H9 (cell line): Measurements from ENCODE around the gene SPNS3. TPM values are rescaled to one million over a fixed set of nuclear protein-coding genes. Genes with fewer than 3 reads are reported as not detected.

Experiments used
- DNase-seq: peaks from one replicate; pipeline ENCODE4 v3.0.0-alpha.2; 2017
- H2AFZ ChIP-seq: one replicate; pipeline ENCODE4 v1.6.1; 2013; ENCODE audit warnings: mild to moderate bottlenecking, low read length, control low read depth, moderate library complexity
- H2AK5ac ChIP-seq: 2 replicates; pipeline ENCODE4 v1.6.1; 2013; ENCODE audit warnings: low read length, control low read depth, mixed read lengths; ENCODE audit not compliant: insufficient read length
- H2BK120ac ChIP-seq: one replicate; pipeline ENCODE4 v1.6.1; 2013; ENCODE audit warnings: low read depth, mild to moderate bottlenecking, low read length, control low read depth, inconsistent platforms; ENCODE audit not compliant: poor library complexity, severe bottlenecking
- H2BK12ac ChIP-seq: 2 replicates; pipeline ENCODE4 v1.6.1; 2013; ENCODE audit warnings: low read length, control low read depth, mixed read lengths, low read depth; ENCODE audit not compliant: insufficient read length
- H2BK15ac ChIP-seq: 2 replicates; pipeline ENCODE4 v1.6.1; 2013; ENCODE audit warnings: low read depth, low read length, control low read depth
- H2BK20ac ChIP-seq: one replicate; pipeline ENCODE4 v1.6.1; 2013; ENCODE audit warnings: low read depth, mild to moderate bottlenecking, low read length, control low read depth, inconsistent platforms; ENCODE audit not compliant: poor library complexity, severe bottlenecking
- H2BK5ac ChIP-seq: 2 replicates; pipeline ENCODE4 v1.6.1; 2013; ENCODE audit warnings: low read length, control low read depth, mixed read lengths; ENCODE audit not compliant: insufficient read length
- H3K14ac ChIP-seq: 2 replicates; pipeline ENCODE4 v1.6.1; 2013; ENCODE audit warnings: low read length, control low read depth; ENCODE audit not compliant: insufficient read depth
- H3K18ac ChIP-seq: 2 replicates; pipeline ENCODE4 v1.6.1; 2013; ENCODE audit warnings: low read depth, mild to moderate bottlenecking, mixed read lengths, low read length, control low read depth; ENCODE audit not compliant: insufficient read length
- H3K23ac ChIP-seq: 2 replicates; pipeline ENCODE4 v1.6.1; 2013; ENCODE audit warnings: low read length, control low read depth, mixed read lengths, low read depth; ENCODE audit not compliant: insufficient read length
- H3K23me2 ChIP-seq: 2 replicates; pipeline ENCODE4 v1.6.1; 2013; ENCODE audit warnings: low read depth, mild to moderate bottlenecking, mixed read lengths, low read length, control low read depth; ENCODE audit not compliant: insufficient read length, poor library complexity, severe bottlenecking
- H3K27ac ChIP-seq: 2 replicates; pipeline ENCODE4 v1.5.1; 2013; ENCODE audit warnings: low read length, control low read depth, mixed read lengths, low read depth; ENCODE audit not compliant: insufficient read length
- H3K27me3 ChIP-seq: 2 replicates; pipeline ENCODE4 v1.6.1; 2013; ENCODE audit warnings: low read length, control low read depth, inconsistent platforms; ENCODE audit not compliant: insufficient read depth
- H3K4ac ChIP-seq: 2 replicates; pipeline ENCODE4 v1.6.1; 2013; ENCODE audit warnings: low read depth, mild to moderate bottlenecking, control low read depth, inconsistent platforms, low read length, moderate library complexity
- H3K4me1 ChIP-seq: 2 replicates; pipeline ENCODE4 v1.6.1; 2013; ENCODE audit warnings: low read length, control low read depth, inconsistent platforms; ENCODE audit not compliant: insufficient read depth
- H3K4me2 ChIP-seq: 2 replicates; pipeline ENCODE4 v1.6.1; 2013; ENCODE audit warnings: low read length, control low read depth, mixed read lengths; ENCODE audit not compliant: insufficient read length, insufficient read depth
- H3K56ac ChIP-seq: 2 replicates; pipeline ENCODE4 v1.6.1; 2013; ENCODE audit warnings: low read depth, mild to moderate bottlenecking, mixed read lengths, low read length, control low read depth; ENCODE audit not compliant: insufficient read length
- H3K79me1 ChIP-seq: 2 replicates; pipeline ENCODE4 v1.6.1; 2013; ENCODE audit warnings: low read depth, mild to moderate bottlenecking, moderate library complexity, low read length, control low read depth, inconsistent platforms; ENCODE audit not compliant: insufficient read depth, poor library complexity, severe bottlenecking
- H3K79me2 ChIP-seq: 2 replicates; pipeline ENCODE4 v1.6.1; 2013; ENCODE audit warnings: low read length, control low read depth, inconsistent platforms; ENCODE audit not compliant: insufficient read depth
- H3K9ac ChIP-seq: 2 replicates; pipeline ENCODE4 v1.6.1; 2013; ENCODE audit warnings: low read length, control low read depth, mixed read lengths; ENCODE audit not compliant: insufficient read length; ENCODE audit errors: extremely low read depth
- H3K9me3 ChIP-seq: one replicate; pipeline ENCODE4 v1.6.1; 2013; ENCODE audit warnings: low read depth, low read length, inconsistent platforms; ENCODE audit not compliant: control insufficient read depth
- H3T11ph ChIP-seq: one replicate; pipeline ENCODE4 v1.6.1; 2013; ENCODE audit warnings: mild to moderate bottlenecking, low read length, control low read depth, inconsistent platforms
- H4K20me1 ChIP-seq: one replicate; pipeline ENCODE4 v1.6.1; 2013; ENCODE audit not compliant: control insufficient read depth, insufficient read length, insufficient read depth
- H4K5ac ChIP-seq: 2 replicates; pipeline ENCODE4 v1.6.1; 2013; ENCODE audit warnings: low read depth, mild to moderate bottlenecking, mixed read lengths, low read length, control low read depth; ENCODE audit not compliant: insufficient read length
- H4K8ac ChIP-seq: replicated peaks from 2 replicates; pipeline ENCODE4 v1.6.1; 2013; ENCODE audit warnings: low read length, control low read depth, mixed read lengths, low read depth; ENCODE audit not compliant: insufficient read length
- H4K91ac ChIP-seq: 2 replicates; pipeline ENCODE4 v1.6.1; 2013; ENCODE audit warnings: low read depth, mild to moderate bottlenecking, moderate library complexity, mixed read lengths, low read length, control low read depth; ENCODE audit not compliant: insufficient read length
- H3K27ac Mint-ChIP-seq, 3 experiments: 2 replicates in 2 of 3; 3 replicates in 1 of 3; pipeline ENCODE4 v1.8.0; 2020 to 2021; ENCODE audit warnings: mixed read lengths in 3 of 3, mild to moderate bottlenecking in 1 of 3, moderate library complexity in 1 of 3
- H3K27me3 Mint-ChIP-seq: 2 replicates; pipeline ENCODE4 v1.8.0; 2021; ENCODE audit warnings: low read depth, mild to moderate bottlenecking, moderate library complexity, mixed read lengths
- H3K36me3 Mint-ChIP-seq, 3 experiments: 2 replicates in 2 of 3; 3 replicates in 1 of 3; pipeline ENCODE4 v1.8.0; 2020 to 2021; ENCODE audit warnings: low read depth in 3 of 3, mixed read lengths in 3 of 3; ENCODE audit not compliant: insufficient read depth in 1 of 3
- H3K4me1 Mint-ChIP-seq, 2 experiments: 2 replicates each; pipeline ENCODE4 v1.8.0; 2020; ENCODE audit warnings: mixed read lengths in 2 of 2
- H3K4me3 Mint-ChIP-seq, 2 experiments: 2 replicates in 1 of 2; 3 replicates in 1 of 2; pipeline ENCODE4 v1.8.0; 2020 to 2021; ENCODE audit warnings: mild to moderate bottlenecking in 2 of 2, mixed read lengths in 2 of 2, moderate library complexity in 1 of 2
- H3K9me3 Mint-ChIP-seq, 2 experiments: 2 replicates in 1 of 2; 3 replicates in 1 of 2; pipeline ENCODE4 v1.8.0; 2020; ENCODE audit warnings: mild to moderate bottlenecking in 2 of 2, mixed read lengths in 2 of 2, moderate library complexity in 1 of 2
- WGBS: extraction: QIAGEN DNeasy Blood & Tissue Kit; methylation state at CpG from one replicate; pipeline ENCODE4 v1.1.7; 2013; ENCODE audit warnings: missing lambda C conversion rate, low lambda C conversion rate, mixed read lengths; ENCODE audit not compliant: insufficient read length; ENCODE audit errors: extremely low coverage; 5-methylcytosine and 5-hydroxymethylcytosine counted together
- total RNA-seq: library from RNA; stranded (reverse); gene quantifications from 2 replicates; pipeline ENCODE4 v1.2.1, GENCODE V29; 2021
- TF ChIP-seq, protein P1 (sequence below): fragments of 200-600 bp; sonication (generic); conservative IDR thresholded peaks from 3 replicates; pipeline ENCODE4 v1.8.0; 2021; ENCODE audit warnings: antibody characterized with exemption, mild to moderate bottlenecking

SPNS3 gene
- total RNA-seq, 1 experiment from 2014 or later = not detected

GRCh38 chr17:4440690-4441686 lies 7.2 kb downstream of the SPNS3 start:
- TF ChIP-seq, protein P1, sequence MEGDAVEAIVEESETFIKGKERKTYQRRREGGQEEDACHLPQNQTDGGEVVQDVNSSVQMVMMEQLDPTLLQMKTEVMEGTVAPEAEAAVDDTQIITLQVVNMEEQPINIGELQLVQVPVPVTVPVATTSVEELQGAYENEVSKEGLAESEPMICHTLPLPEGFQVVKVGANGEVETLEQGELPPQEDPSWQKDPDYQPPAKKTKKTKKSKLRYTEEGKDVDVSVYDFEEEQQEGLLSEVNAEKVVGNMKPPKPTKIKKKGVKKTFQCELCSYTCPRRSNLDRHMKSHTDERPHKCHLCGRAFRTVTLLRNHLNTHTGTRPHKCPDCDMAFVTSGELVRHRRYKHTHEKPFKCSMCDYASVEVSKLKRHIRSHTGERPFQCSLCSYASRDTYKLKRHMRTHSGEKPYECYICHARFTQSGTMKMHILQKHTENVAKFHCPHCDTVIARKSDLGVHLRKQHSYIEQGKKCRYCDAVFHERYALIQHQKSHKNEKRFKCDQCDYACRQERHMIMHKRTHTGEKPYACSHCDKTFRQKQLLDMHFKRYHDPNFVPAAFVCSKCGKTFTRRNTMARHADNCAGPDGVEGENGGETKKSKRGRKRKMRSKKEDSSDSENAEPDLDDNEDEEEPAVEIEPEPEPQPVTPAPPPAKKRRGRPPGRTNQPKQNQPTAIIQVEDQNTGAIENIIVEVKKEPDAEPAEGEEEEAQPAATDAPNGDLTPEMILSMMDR = no peak
- Histone ChIP-seq H2BK20ac (no peak overlapping the region), H3K23me2 (no peaks in the 10 kb centered on the region), H4K20me1 (no peaks in the 10 kb centered on the region), H3K23ac (no peak overlapping the region), H3T11ph (no peak overlapping the region), H2AFZ (no peak overlapping the region), H3K79me1 (no peaks in the 10 kb centered on the region), H3K79me2 (no peaks in the 10 kb centered on the region), H3K27ac (no peak overlapping the region), H4K91ac (no peak overlapping the region), H3K4me2 (no peak overlapping the region), H4K8ac (no peak overlapping the region), H2BK15ac (no peak overlapping the region), H3K27me3 (no peaks in the 10 kb centered on the region), H3K14ac (no peak overlapping the region), H3K56ac (no peak overlapping the region), H4K5ac (no peak overlapping the region), H2BK12ac (no peak overlapping the region), H3K9ac (no peak overlapping the region), H3K4me1 (no peaks in the 10 kb centered on the region), H2BK5ac (no peak overlapping the region), H3K4ac (no peak overlapping the region), H2BK120ac (no peak overlapping the region), H3K9me3 (no peaks in the 10 kb centered on the region), H3K18ac (no peak overlapping the region), H2AK5ac (no peak overlapping the region)
- no CpG with 5 or more reads among the region's 16 CpGs for WGBS
- Mint-ChIP-seq H3K27ac (no peak overlapping the region), H3K27me3 (peaks cover 4% of the 10 kb centered on the region), H3K4me3 (no peak overlapping the region), H3K9me3 (no peaks in the 10 kb centered on the region; a peak in 1 of 5 replicates), H3K36me3 (no peaks in the 10 kb centered on the region), H3K4me1 (no peaks in the 10 kb centered on the region)
- DNase-seq = no peak
